EL (cell line): Measurements from ENCODE around the gene ARL4A.
A peak's percentile ranks its signal among the peaks of the same experiment; 100 is the strongest.

Experiments used
- DNase-seq: peaks from one replicate; pipeline ENCODE4 v3.0.0-alpha.2; 2016

The ARL4A gene

DNA sequence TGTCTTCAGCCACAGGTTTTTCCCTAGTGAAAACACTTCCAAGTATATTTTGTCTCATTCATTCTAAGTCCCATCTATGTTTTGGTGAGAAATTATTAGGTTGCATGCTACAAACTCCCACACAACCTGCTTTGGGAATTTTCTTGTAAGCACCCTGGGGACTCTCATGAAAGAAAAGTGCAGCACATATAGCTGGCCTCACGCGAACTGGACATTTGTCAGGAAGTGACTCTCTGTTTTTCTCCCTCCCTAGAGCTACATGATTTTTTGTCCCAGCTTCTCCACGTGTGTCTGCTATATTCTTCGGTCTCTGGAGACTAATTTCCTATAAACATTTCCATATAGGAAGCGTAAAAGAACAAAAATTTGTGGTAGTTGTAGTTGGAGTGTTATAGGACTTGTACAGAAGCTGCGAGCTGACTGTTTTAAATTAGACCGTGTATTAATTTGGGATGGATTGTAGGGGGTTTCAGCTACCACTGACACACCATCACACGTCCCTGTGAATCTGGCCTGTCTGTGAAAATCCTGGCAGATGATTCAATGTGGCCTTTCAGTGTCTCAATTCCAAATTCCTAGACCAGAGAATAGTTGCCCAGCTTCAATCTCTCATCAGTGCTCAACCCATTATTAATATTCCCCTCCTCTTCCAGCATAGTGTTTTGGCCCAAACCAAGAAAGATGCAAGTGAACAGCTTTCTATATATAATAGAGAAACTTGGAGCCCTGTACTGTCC lies 40.2 kb downstream of the ARL4A start:
- DNase-seq = no peak

GRCh38 chr7:12728192-12728538 lies 40.7 kb downstream of the ARL4A start:
- no peak for DNase-seq

DNA sequence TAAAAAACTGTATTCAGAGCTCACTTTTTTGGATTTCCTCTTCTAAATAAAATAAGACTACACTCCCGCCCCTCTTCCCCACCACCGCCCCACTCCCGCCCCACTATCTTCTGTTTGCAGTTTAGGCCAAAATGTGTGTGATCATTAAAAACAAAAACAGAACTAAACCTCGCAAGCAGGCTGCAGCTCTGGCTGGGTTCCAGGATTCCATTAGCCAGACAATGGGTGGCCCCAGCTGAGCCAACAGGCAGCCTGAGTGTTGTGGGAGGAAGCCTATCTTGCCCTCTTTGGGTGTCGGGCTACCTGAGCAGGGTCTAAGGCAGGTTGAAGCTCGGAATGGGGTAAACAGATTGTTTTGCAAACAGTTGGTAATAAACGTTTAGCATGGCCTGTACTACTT lies 41.7 kb downstream of the ARL4A start:
- peak; percentile 29 for DNase-seq

GRCh38 chr7:12730523-12730922 lies 43.1 kb downstream of the ARL4A start:
- DNase-seq = no peak

- DNase-seq = peak; percentile 10
Observed at GRCh38 chr7:12731214-12731656, 43.8 kb downstream of the ARL4A start.

- DNase-seq = no peak
Observed at GRCh38 chr7:12731775-12732174, 44.3 kb downstream of the ARL4A start.

GRCh38 chr7:12732428-12732827 lies 45.0 kb downstream of the ARL4A start:
- DNase-seq = no peak

- no peak for DNase-seq
Observed at GRCh38 chr7:12735923-12736322, 48.5 kb downstream of the ARL4A start.

GRCh38 chr7:12737373-12737772 lies 49.9 kb downstream of the ARL4A start:
- no peak for DNase-seq

GRCh38 chr7:12737836-12738235 lies 50.4 kb downstream of the ARL4A start:
- no peak for DNase-seq

GRCh38 chr7:12738665-12739064 lies 51.2 kb downstream of the ARL4A start:
- DNase-seq = no peak
